B cell (primary cell): Measurements from ENCODE around the gene NSG1. TPM values are rescaled to one million over a fixed set of nuclear protein-coding genes. Genes with fewer than 3 reads are reported as not detected.

Source experiments
- ATAC-seq: fragments of 200-7000 bp; cut with Tn5 transposase; one replicate; pipeline ENCODE4 v1.10.0; 2021; ENCODE audit warnings: low read depth, mild to moderate bottlenecking, moderate number of reproducible peaks, moderate library complexity
- CTCF ChIA-PET: fragments of 350-600 bp; sonication (Branson Sonifier 250); formaldehyde crosslinking; loops from one replicate; lab custom pipeline; 2021; ENCODE audit warnings: antibody characterized with exemption, inconsistent platforms; lab: Charles Lee
- POLR2A ChIA-PET: fragments of 350-600 bp; sonication (Branson Sonifier 250); formaldehyde crosslinking; loops from one replicate; lab custom pipeline; 2021; ENCODE audit warnings: antibody characterized with exemption; lab: Charles Lee
- DNase-seq: peaks from one replicate; pipeline ENCODE4 v3.0.0; 2013
- H2AFZ ChIP-seq: 2 replicates; pipeline ENCODE4 v1.6.1; 2012; ENCODE audit warnings: mild to moderate bottlenecking, low read depth, low read length; ENCODE audit not compliant: insufficient read depth, poor library complexity, severe bottlenecking
- H3K27ac ChIP-seq, 2 donors: 1 replicate in 1 of 2; 2 replicates in 1 of 2; pipeline ENCODE4 v1.5.1; 2012 to 2013; ENCODE audit warnings: low read length in 2 of 2, mild to moderate bottlenecking in 2 of 2, moderate library complexity in 1 of 2
- H3K27me3 ChIP-seq, 4 experiments: fragments of 200-600 bp in 1 of 4; sonication (generic) in 1 of 4; replicated peaks in 1 of 4; 1 replicate in 2 of 4; 2 replicates in 2 of 4; pipeline versions ENCODE4 v1.6.1 to v1.7.0; 2013 to 2016; ENCODE audit warnings: low read length in 3 of 4, mild to moderate bottlenecking in 2 of 4, mixed read lengths in 1 of 4, moderate library complexity in 1 of 4; ENCODE audit not compliant: insufficient read depth in 4 of 4, control insufficient read depth in 3 of 4; ENCODE audit errors: control extremely low read depth in 1 of 4
- H3K36me3 ChIP-seq, 2 experiments: replicated peaks in 1 of 2; 1 replicate in 1 of 2; 2 replicates in 1 of 2; pipeline versions ENCODE4 v1.6.1 to v1.7.1; 2013; ENCODE audit warnings: low read length in 1 of 2; ENCODE audit not compliant: insufficient read depth in 2 of 2, control insufficient read depth in 1 of 2; ENCODE audit errors: control extremely low read depth in 1 of 2, extremely low read depth in 1 of 2
- H3K4me1 ChIP-seq, 2 donors: fragments of 200-600 bp in 1 of 2; sonication (generic) in 1 of 2; 1 replicate in 1 of 2; 2 replicates in 1 of 2; pipeline versions ENCODE4 v1.5.1 to v1.6.1; 2013 to 2017; ENCODE audit warnings: low read length in 2 of 2; ENCODE audit not compliant: control insufficient read depth in 2 of 2, insufficient read depth in 2 of 2
- H3K4me2 ChIP-seq: replicated peaks from 2 replicates; pipeline ENCODE3; 2012; ENCODE audit warnings: mild to moderate bottlenecking, low read depth, low read length; ENCODE audit not compliant: poor library complexity, severe bottlenecking
- H3K4me3 ChIP-seq, 5 experiments: fragments of 200-600 bp in 1 of 5; sonication (generic) in 1 of 5; 1 replicate in 3 of 5; 2 replicates in 2 of 5; pipeline versions ENCODE4 v1.5.1 to v1.7.0; 2011 to 2016; ENCODE audit warnings: low read length in 4 of 5, mild to moderate bottlenecking in 4 of 5, low read depth in 2 of 5, control low read depth in 1 of 5, moderate library complexity in 1 of 5; ENCODE audit not compliant: insufficient read depth in 1 of 5; ENCODE audit errors: control extremely low read depth in 1 of 5, extremely low read depth in 1 of 5
- H3K79me2 ChIP-seq: fragments of 200-600 bp; sonication (generic); one replicate; pipeline ENCODE4 v1.6.0; 2016; ENCODE audit warnings: low read length; ENCODE audit not compliant: control insufficient read depth, insufficient read depth
- H3K9ac ChIP-seq: fragments of 200-600 bp; sonication (generic); 2 replicates; pipeline ENCODE4 v1.6.1; 2017; ENCODE audit warnings: mild to moderate bottlenecking, low read length, moderate library complexity
- H3K9me3 ChIP-seq, 3 donors: one replicate each; pipeline versions ENCODE4 v1.6.1 to v1.7.1; 2013; ENCODE audit warnings: low read length in 2 of 3; ENCODE audit not compliant: control insufficient read depth in 2 of 3, insufficient read depth in 1 of 3; ENCODE audit errors: control extremely low read depth in 1 of 3
- H4K20me1 ChIP-seq: 2 replicates; pipeline ENCODE4 v1.6.0; 2012; ENCODE audit warnings: mild to moderate bottlenecking, low read length; ENCODE audit not compliant: insufficient read depth, control insufficient read depth, poor library complexity, severe bottlenecking
- H3K27ac Mint-ChIP-seq: one replicate; pipeline ENCODE4 v1.8.0; 2021; ENCODE audit warnings: mixed read lengths
- H3K27me3 Mint-ChIP-seq: one replicate; pipeline ENCODE4 v1.8.0; 2021; ENCODE audit warnings: mixed read lengths
- H3K4me1 Mint-ChIP-seq: one replicate; pipeline ENCODE4 v1.8.0; 2021; ENCODE audit warnings: mixed read lengths
- H3K4me3 Mint-ChIP-seq: one replicate; pipeline ENCODE4 v1.8.0; 2021; ENCODE audit warnings: mixed read lengths
- H3K9me3 Mint-ChIP-seq: one replicate; pipeline ENCODE4 v1.8.0; 2022; ENCODE audit warnings: mixed read lengths; ENCODE audit not compliant: insufficient read depth
- CTCF ChIP-seq: fragments of 200-600 bp; IDR thresholded peaks from one replicate; pipeline ENCODE4 v1.8.0; 2022; ENCODE audit warnings: antibody characterized with exemption, mild to moderate bottlenecking
- EZH2 ChIP-seq: IDR thresholded peaks from 2 replicates; pipeline ENCODE4 v1.6.1; 2012; ENCODE audit warnings: borderline replicate concordance, low read depth, mild to moderate bottlenecking, moderate library complexity, low read length; ENCODE audit not compliant: insufficient read depth, poor library complexity, severe bottlenecking
- WGBS: methylation state at CpG from one replicate; pipeline ENCODE4 v1.1.5; 2013; ENCODE audit warnings: missing lambda C conversion rate; ENCODE audit not compliant: insufficient coverage; 5-methylcytosine and 5-hydroxymethylcytosine counted together
- intact Hi-C: fragments of 100-400 bp; cut with micrococcal nuclease; formaldehyde crosslinking; loops from one replicate; pipeline ENCODE4 v1.10.0; 2022
- polyA plus RNA-seq: library from polyadenylated mRNA; depleted of rRNA; stranded (reverse); fragments of >200 nt; gene quantifications from 2 replicates; pipeline ENCODE4 v1.2.3, GENCODE V29; 2012
- total RNA-seq, 2 donors: library from RNA; stranded (reverse); fragments of 120-200 nt in 1 of 2; gene quantifications; 1 replicate in 1 of 2; 2 replicates in 1 of 2; pipeline versions ENCODE4 v1.2.3 to v1.2.4, GENCODE V29; 2013 to 2022

Gene NSG1
- total and polyA plus RNA-seq, 2 donors (not counting 1 experiment from before 2014, with no cell fraction given): not detected

GRCh38 chr4:4440333-4441061, 53.6 kb downstream of the NSG1 start:
- ChIA-PET POLR2A (no interaction called here), CTCF (interaction anchor here (0.8 kb wide), 1 partner anchor 10 kb away, joined by 3 read pairs; no protein-coding TSS in a partner anchor)
- H3K27ac ChIP-seq: no peak overlapping the region
- no peaks in the 10 kb centered on the region for H3K9me3 Mint-ChIP-seq
- H3K9me3 ChIP-seq: no peaks in the 10 kb centered on the region
- ATAC-seq (no peak), DNase-seq (no peak)
- H3K27me3 ChIP-seq: no peaks in the 10 kb centered on the region
- H3K79me2 ChIP-seq: no peaks in the 10 kb centered on the region
- no peaks in the 10 kb centered on the region for H4K20me1 ChIP-seq
- no peak overlapping the region for H3K9ac ChIP-seq
- intact Hi-C loops: no loop called here
- no peaks in the 10 kb centered on the region for H3K27me3 Mint-ChIP-seq
- H3K4me3 ChIP-seq: no peak overlapping the region
- no CpG with 5 or more reads among the region's 2 CpGs for WGBS
- no peak overlapping the region for H3K4me3 Mint-ChIP-seq
- H3K27ac Mint-ChIP-seq: no peak overlapping the region
- H2AFZ ChIP-seq: no peak overlapping the region
- no peaks in the 10 kb centered on the region for H3K4me1 ChIP-seq
- no peak overlapping the region for H3K4me2 ChIP-seq
- no peak for TF ChIP-seq CTCF
- no peak for TF ChIP-seq EZH2
- peaks cover 3 to 17% of the 10 kb centered on the region in 2 experiments for H3K36me3 ChIP-seq
- H3K4me1 Mint-ChIP-seq: no peaks in the 10 kb centered on the region

- H3K36me3 ChIP-seq: peaks cover 0 to 2% of the 10 kb centered on the region in 2 experiments
- no peaks in the 10 kb centered on the region for H3K27me3 ChIP-seq
- Mint-ChIP-seq H3K27me3 (no peaks in the 10 kb centered on the region), H3K27ac (no peak overlapping the region), H3K9me3 (no peaks in the 10 kb centered on the region), H3K4me1 (no peaks in the 10 kb centered on the region), H3K4me3 (no peak overlapping the region)
- no peak overlapping the region for H2AFZ ChIP-seq
- TF ChIP-seq CTCF (no peak), EZH2 (no peak)
- no peaks in the 10 kb centered on the region for H4K20me1 ChIP-seq
- no peaks in the 10 kb centered on the region for H3K9me3 ChIP-seq
- H3K79me2 ChIP-seq: no peaks in the 10 kb centered on the region
- DNase-seq (no peak), ATAC-seq (no peak)
- H3K4me2 ChIP-seq: no peak overlapping the region
- H3K4me1 ChIP-seq: no peaks in the 10 kb centered on the region
- CTCF ChIA-PET: no interaction called here
- no peak overlapping the region for H3K27ac ChIP-seq
- 100% methylated on average over 1 of the region's 2 CpGs for WGBS
- POLR2A ChIA-PET: no interaction called here
- no peak overlapping the region for H3K4me3 ChIP-seq
- H3K9ac ChIP-seq: no peak overlapping the region
- intact Hi-C loops: no loop called here
These were observed 56.9 kb downstream of the NSG1 start for GRCh38 chr4:4443821-4444220.
